ENCODE results near the gene ISG15.

The ISG15 gene

DNA sequence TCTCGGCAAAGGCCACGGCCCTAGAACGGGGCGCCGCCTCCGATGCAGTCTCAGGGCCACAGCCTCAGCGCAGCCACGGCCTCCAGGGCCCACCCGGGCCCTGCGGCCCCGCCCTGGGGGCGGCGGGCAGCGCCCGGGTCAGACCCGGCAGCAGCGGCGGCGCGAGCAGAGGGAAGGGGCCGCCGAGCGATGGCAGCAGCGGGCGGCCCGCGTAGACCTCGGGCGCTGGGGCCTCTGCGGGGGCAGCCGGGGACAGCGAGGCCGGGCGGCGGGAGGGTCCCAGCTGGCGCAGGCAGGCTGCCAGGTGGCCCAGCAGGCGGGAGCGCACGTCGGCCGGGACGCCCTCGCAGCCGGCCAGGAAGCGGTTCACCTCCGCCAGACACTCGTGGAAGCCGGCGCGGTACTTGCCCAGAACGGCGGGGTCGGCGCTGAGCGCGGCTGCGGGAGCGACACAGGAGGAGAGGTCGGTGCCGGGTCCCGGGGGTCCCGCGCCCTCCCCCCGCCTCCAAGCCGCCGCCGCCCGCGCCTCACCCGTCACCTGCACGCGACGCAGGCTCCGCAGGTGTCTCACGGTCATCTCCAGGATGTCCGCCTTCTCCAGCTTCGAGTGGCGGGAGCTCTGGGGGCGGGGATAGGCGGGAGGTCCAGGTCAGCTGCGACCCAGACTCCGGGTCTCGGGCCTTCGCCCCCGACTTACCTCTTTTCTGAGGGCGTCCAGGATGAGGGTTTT is 14.1 kb upstream of the ISG15 start:
- Histone ChIP-seq H3K9me3 (ENCODE audit: control insufficient read depth, low read length) (no peaks in the 10 kb centered on the region), H3K79me2 (no peaks in the 10 kb centered on the region), H3K9ac (no peak overlapping the region), H3K36me3 (ENCODE audit: control insufficient read depth, insufficient read depth, low read length) (no peaks in the 10 kb centered on the region), H3K4me1 (no peaks in the 10 kb centered on the region), H3K27ac (no peak overlapping the region), H3K4me2 (ENCODE audit: low read length) (peak overlapping the region; percentile 99), H2AFZ (no peak overlapping the region), H3K4me3 (ENCODE audit: low read depth, low read length) (peak overlapping the region; percentile 63), H3K27me3 (ENCODE audit: control insufficient read depth, insufficient read depth, low read length) (no peaks in the 10 kb centered on the region)
- TF ChIP-seq, protein P1, sequence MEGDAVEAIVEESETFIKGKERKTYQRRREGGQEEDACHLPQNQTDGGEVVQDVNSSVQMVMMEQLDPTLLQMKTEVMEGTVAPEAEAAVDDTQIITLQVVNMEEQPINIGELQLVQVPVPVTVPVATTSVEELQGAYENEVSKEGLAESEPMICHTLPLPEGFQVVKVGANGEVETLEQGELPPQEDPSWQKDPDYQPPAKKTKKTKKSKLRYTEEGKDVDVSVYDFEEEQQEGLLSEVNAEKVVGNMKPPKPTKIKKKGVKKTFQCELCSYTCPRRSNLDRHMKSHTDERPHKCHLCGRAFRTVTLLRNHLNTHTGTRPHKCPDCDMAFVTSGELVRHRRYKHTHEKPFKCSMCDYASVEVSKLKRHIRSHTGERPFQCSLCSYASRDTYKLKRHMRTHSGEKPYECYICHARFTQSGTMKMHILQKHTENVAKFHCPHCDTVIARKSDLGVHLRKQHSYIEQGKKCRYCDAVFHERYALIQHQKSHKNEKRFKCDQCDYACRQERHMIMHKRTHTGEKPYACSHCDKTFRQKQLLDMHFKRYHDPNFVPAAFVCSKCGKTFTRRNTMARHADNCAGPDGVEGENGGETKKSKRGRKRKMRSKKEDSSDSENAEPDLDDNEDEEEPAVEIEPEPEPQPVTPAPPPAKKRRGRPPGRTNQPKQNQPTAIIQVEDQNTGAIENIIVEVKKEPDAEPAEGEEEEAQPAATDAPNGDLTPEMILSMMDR (IDR thresholded peaks at IDR 0.05) = no peak

DNA sequence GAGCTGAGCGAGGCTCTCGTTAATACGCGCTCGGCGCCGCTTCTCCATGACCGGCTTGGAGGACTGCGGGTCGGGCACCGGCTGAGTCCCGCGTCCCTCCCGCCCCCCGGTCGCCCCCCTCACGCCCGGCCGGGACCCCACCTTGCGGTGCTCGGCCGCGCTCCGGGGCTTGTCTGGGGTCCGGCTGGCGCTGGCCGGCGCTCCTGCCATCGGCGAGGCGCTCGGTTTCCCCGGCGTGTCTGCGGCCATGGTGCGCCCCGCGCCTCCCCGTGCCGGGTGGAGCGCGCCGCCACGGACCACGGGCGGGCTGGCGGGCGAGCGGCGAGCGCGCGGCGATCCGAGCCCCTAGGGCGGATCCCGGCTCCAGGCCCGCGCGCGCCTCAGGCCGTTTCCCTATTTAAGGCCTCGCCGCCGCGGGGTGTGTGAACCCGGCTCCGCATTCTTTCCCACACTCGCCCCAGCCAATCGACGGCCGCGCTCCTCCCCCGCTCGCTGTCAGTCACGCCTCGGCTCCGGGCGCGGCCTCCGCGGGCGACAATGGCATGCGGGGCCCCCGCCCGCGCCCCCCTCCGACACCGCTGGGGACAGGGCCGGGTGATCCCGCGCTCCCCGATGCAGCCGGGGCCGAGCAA is 13.5 kb upstream of the ISG15 start, which contains the start of gene HES4:
TSS of gene HES4 (minus strand) at position 373 of the 632 bp plus-strand sequence. CDS start at position 249, 124 bp downstream.
- H3K9ac ChIP-seq = no peak within 1 kb of the TSS
- H3K27ac ChIP-seq = peak within 1 kb of the TSS; percentile 78
- no peaks in the 10 kb centered on the region for H3K27me3 ChIP-seq (ENCODE audit: control insufficient read depth, insufficient read depth, low read length)
- H3K4me1 ChIP-seq = peaks cover under 1% of the 10 kb centered on the region
- peak within 1 kb of the TSS; percentile 72 for H2AFZ ChIP-seq
- TF ChIP-seq, protein P1 (IDR thresholded peaks at IDR 0.05) = no peak
- no peaks in the 10 kb centered on the region for H3K36me3 ChIP-seq (ENCODE audit: control insufficient read depth, insufficient read depth, low read length)
- H3K4me3 ChIP-seq (ENCODE audit: low read depth, low read length) = peak within 1 kb of the TSS; percentile 82
- no peaks in the 10 kb centered on the region for H3K79me2 ChIP-seq
- peak within 1 kb of the TSS; percentile 99 for H3K4me2 ChIP-seq (ENCODE audit: low read length)
- no peaks in the 10 kb centered on the region for H3K9me3 ChIP-seq (ENCODE audit: control insufficient read depth, low read length)

DNA sequence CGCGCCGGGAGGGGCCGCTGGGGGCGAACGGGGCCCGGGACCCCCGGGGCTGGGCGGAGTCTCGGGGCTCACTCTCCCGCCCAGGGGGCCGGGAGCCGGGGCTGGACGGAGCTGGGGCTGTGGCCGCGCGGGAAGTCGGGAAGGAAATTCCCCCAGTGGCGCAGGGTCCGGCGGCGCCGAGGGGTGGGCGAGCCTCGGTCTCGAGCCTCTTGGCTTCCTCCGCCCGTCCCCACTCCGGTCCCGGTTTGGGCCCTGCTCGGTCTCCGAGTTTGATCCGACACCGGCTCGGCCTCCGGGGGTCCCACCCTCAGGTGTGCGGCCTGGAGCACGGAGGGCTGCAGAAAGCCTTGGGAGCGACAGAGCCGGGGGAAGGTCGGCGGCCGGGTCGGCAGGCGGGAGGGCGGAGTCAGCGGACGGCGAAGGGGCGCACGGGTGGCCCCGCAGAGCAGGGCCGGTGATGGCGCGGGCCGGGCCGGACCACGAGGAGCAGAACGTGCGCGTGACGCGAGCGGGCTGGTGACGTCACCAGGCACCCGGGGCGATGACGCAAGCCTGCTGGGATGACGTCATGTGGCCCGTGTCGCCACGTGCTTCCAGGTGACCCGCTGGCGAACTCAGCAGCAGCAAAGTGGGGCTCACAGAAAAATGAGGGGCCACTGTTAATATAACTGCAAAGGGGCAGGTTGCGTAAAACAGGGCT is 12.8 kb upstream of the ISG15 start:
- TF ChIP-seq, protein P1 (IDR thresholded peaks at IDR 0.05) = no peak
- Histone ChIP-seq H3K27ac (peak overlapping the region; percentile 78), H3K4me2 (ENCODE audit: low read length) (peak overlapping the region; percentile 99), H3K79me2 (no peaks in the 10 kb centered on the region), H2AFZ (peak overlapping the region; percentile 72), H3K9me3 (ENCODE audit: control insufficient read depth, low read length) (no peaks in the 10 kb centered on the region), H3K4me3 (ENCODE audit: low read depth, low read length) (peak overlapping the region; percentile 82), H3K9ac (no peak overlapping the region), H3K36me3 (ENCODE audit: control insufficient read depth, insufficient read depth, low read length) (no peaks in the 10 kb centered on the region), H3K4me1 (peaks cover 3% of the 10 kb centered on the region), H3K27me3 (ENCODE audit: control insufficient read depth, insufficient read depth, low read length) (no peaks in the 10 kb centered on the region)

DNA sequence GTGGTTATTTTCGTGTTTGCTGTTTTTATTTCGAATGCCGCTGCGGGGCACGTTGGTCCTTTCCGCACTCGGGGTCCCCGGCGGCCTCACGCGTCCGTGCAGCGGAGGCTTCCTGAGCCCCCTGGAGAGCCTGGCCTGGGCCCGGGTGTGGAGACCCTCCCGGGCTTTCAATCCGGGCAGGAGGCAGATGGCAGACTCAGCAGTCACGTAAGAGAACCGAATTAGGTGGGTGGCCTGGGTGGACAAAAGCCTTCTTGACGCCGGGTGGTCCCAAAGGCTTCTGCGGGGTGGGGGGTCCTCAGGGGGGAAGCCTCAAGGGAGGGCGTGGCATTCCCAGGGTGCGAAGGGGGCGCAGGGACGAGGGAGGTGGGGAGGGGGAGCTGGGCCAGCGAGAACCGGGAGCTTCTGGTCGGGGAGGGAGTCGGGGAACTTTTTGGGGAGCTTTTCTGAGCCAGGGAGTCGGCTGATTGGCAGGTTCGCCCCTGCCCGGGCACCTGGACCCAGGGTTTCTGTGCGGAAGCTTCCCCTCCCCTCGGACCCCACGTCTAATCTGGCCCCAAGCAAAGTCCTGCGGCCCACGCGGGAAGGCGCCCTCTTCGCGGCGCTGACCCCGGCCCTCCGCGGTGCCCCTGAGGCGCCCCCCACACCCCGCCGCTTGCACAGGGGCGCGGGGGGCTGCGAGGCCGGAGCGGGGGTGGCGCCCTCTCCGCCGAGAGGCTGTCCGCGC is 12.1 kb upstream of the ISG15 start:
- H3K36me3 ChIP-seq (ENCODE audit: control insufficient read depth, insufficient read depth, low read length) = no peaks in the 10 kb centered on the region
- no peak overlapping the region for H2AFZ ChIP-seq
- peaks cover 3% of the 10 kb centered on the region for H3K4me1 ChIP-seq
- peak overlapping the region; percentile 99 for H3K4me2 ChIP-seq (ENCODE audit: low read length)
- peak overlapping the region; percentile 78 for H3K27ac ChIP-seq
- no peak overlapping the region for H3K9ac ChIP-seq
- no peaks in the 10 kb centered on the region for H3K79me2 ChIP-seq
- TF ChIP-seq, protein P1 (IDR thresholded peaks at IDR 0.05) = no peak
- no peaks in the 10 kb centered on the region for H3K27me3 ChIP-seq (ENCODE audit: control insufficient read depth, insufficient read depth, low read length)
- no peaks in the 10 kb centered on the region for H3K9me3 ChIP-seq (ENCODE audit: control insufficient read depth, low read length)
- peak overlapping the region; percentile 82 for H3K4me3 ChIP-seq (ENCODE audit: low read depth, low read length)

All from parathyroid adenoma (tissue), 2 donors.